Erythroblast (primary cell): ENCODE results near the gene RP2.

Experiments used
- DNase-seq, 2 experiments: peaks; one replicate each; lab custom pipeline; 2025; lab: John Stamatoyannopoulos, UW
- GATA1 ChIP-seq: IDR thresholded peaks from 2 replicates; pipeline ENCODE4 v1.6.1; 2011; ENCODE audit warnings: low read depth, mild to moderate bottlenecking, control low read depth, low read length, moderate library complexity
- POLR2A ChIP-seq: IDR thresholded peaks from 2 replicates; pipeline ENCODE4 v1.6.1; 2011; ENCODE audit warnings: mild to moderate bottlenecking, low read length

The RP2 gene

DNA sequence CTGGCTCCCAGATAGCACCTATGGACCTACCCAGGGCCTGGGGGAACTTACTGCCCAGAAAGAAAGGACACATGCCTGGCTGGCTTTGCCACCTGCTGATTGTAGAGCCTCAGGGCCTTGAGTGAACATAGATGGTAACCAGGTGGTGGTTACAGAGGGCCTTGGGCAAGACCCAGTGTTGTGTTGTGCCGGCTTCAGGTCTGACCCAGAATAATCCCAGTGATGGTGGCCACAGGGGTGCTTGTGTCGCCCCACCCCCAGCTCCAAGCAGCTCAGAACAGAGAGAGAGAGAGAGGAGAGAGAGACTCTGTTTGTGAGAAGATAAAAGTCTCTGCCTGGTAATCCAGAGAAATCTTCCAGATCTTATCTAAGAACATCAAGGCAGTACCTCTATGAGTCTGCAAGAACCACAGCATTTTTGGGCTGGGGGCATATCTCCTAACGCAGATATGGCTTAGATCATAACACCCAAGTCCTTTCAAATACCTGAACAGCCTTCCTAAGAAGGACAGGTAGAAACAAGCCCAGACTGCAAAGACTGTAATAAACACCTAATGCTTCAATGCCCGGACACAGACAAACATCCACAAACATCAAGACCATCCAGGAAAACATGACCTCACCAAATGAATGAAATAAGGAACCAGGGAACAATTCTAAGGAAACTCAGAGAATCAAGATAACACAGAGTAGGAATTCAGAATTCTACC, 16.3 kb upstream of the RP2 start:
- DNase-seq, result no peak
- no peak for TF ChIP-seq POLR2A
- TF ChIP-seq GATA1, result no peak

DNA sequence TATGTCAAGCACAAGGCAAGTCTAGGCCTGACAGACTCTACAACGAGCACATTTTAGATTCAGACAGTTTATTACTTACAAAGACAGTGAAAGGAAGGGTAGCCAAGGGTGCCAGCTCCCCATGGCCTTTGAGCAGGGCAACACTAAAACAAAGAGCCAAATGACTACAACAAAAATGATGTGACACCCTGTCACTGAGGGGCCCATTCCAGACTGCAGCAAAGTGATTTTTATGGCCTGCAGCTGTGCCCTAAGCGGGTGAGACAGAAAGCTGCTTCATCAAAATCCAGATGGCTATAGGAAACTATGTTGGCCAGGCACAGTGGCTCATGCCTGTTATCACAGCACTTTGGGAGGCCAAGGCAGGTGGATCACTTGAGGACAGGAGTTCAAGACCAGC, 13.4 kb upstream of the RP2 start:
- TF ChIP-seq GATA1 (no peak), POLR2A (no peak)
- no peak for DNase-seq

DNA sequence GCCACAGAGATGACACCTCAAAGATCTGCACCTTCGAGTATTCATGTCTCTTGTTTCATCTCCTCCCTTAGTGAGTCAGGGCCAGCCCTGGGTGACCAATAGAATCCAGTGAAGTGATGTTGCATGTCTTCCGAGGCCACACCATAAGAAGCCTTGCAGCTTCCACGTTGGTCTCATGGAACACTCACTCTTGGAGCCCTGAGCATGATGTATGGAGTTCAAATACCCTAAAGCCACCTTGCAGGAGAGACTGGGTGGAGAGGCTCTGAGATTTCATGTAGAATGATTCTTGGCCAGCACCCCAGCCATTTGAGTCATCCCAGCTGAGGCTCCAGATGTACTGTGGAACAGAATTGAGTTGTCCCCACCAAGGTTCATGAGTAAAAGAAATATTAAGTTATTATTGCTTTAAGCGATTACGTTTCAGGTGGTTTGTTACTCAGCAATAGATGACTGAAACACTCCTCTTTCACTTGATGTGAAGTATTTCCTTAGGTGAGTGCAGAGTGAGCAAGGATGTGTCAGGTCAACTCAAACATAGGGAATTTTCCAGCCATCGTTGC, 5.0 kb upstream of the RP2 start:
- TF ChIP-seq POLR2A (no peak), GATA1 (no peak)
- DNase-seq, result no peak

DNA sequence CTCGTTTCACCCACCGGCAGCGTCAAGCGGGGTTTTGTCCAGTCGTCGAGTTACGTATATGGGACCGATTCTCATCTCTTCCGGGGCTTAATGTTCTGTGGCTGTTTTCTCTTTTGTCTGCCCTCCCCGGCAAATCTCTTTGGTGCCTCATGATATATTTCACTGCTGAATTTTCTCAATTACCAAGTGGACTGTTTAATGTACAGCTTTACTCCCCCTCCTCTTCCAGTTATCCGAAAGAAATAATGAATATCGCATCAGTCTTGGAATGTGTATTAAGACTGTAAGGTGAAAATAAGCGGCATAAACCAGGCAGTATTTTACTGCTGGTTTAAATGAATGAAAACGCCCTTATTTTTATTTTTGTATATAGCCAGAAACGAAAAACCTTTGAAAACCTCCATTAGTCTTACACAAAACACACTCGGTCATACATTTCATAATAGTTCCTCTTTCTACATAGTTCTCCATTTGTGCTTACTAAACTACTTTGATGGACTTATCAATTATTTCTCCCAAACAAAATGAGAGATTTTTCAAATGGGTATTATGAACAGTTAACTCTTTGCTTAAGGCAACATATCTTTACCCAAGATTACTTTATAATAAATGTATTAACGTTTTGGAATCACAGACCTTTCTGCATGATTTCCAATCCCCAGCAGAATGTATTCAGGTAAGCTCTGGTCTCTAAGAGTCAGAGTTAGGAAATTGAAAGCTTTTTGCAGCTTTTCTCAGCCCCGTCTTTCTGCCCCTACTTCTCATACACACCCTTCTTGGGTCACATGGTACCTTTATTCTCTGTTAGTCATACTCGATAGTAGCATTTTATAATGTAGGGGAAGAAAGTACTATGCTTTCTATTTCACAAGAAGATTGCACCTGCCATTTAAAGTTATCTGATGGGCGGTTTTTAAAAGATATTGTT, 979 bp downstream of the RP2 start:
- DNase-seq, result peak; percentile 35 to 60
- TF ChIP-seq GATA1, result no peak
- TF ChIP-seq POLR2A, result no peak

DNA sequence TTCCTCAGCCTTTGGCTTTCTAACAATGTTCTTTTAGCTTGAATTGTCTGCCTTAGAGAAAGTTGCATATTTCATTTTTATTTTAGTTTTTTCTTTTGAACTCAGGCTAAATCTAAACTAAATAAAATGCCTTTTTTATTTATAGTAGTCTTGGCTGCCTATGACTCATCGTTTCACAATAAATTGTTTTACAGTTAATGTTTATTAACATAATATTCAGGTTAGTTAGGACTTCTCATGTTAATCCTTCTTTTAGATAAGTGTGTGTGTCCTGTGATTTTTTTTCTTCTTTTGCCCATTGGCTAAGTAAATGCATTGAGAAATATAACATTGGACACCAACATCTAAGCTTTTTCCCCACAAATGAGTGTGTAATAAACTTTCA, 1.6 kb downstream of the RP2 start:
- DNase-seq, result no peak
- TF ChIP-seq GATA1, result no peak
- TF ChIP-seq POLR2A, result no peak

DNA sequence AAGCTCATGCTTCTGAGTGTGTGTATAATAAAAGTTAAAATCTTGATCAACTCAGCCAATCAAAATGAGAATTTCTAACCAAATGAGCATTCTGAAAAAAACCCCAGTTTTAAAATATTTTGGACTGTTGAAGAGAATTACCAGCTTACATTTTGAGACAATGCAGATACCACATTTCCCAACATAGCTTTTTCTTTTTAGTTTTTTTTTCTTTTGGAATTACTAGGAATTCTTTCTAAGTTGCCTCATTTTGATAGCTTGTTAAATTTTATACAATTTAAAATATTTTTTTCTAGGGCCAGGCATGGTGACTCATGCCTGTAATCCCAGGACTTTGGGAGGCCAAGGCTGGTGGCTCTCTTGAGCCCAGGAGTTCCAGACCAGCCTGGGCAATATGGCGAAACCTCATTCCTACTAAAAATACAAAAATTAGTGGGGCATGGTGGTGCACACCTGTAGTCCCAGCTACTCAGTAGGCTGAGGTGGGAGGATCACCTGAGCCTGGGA, 2.2 kb downstream of the RP2 start:
- TF ChIP-seq POLR2A (no peak), GATA1 (no peak)
- DNase-seq, result no peak

DNA sequence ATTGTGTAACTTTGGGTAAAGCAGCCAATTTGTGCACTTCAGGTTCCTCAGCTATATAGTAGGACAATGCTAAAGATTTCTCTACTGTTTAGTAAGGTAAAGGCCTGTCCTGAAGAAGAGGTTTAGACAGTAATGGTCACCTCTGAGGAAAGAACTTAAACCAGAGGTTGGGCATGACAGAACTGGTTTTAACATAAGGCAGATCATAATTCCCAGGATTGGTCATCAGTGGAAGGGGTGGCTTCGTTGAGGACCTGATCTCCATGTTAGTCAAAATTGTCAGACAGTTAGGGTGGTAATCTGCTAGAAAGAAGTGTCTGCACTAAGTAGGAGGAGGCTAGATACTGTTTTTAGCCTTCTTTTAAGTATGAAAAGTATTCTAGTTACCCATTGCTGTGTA, 4.1 kb downstream of the RP2 start:
- no peak for TF ChIP-seq POLR2A
- no peak for TF ChIP-seq GATA1
- no peak for DNase-seq

DNA sequence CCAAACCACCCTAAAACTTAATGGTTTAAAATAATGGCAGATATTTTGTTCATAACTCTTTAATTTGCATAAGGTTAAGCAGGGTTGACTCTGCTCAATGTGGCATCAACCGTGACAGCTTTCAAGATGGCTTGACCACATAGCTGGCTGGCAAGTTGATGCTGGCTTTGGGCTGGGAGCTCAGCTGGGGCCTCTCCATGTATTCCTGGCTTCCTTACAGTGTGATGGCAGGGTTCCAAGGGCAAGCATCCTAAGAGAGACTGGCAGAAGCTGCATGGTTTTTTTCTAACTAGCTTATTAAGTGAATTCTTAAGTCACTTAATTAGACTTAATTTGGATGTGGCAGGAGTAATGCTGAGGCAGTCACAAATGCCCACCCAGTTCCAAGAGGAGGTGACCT, 4.5 kb downstream of the RP2 start:
- no peak for DNase-seq
- TF ChIP-seq GATA1 (no peak), POLR2A (no peak)

DNA sequence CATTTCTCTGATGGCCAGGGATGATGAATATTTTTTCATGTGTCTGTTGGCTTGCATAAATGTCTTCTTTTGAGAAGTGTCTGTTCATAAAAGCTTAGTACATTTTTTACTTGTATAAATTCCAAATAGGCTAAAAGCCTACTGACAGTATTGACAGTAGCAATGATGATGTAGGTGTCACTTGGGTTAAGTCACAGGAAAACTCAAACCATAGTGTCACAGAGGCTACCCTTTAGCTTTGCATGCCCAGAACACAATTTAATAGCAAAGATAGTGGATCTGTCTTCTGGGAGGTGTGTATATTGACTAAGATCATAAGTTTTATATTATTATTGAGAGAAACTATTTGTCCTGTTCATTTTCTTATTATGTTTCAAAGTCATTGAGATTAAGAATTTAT, 8.1 kb downstream of the RP2 start:
- no peak for DNase-seq
- no peak for TF ChIP-seq GATA1
- no peak for TF ChIP-seq POLR2A

DNA sequence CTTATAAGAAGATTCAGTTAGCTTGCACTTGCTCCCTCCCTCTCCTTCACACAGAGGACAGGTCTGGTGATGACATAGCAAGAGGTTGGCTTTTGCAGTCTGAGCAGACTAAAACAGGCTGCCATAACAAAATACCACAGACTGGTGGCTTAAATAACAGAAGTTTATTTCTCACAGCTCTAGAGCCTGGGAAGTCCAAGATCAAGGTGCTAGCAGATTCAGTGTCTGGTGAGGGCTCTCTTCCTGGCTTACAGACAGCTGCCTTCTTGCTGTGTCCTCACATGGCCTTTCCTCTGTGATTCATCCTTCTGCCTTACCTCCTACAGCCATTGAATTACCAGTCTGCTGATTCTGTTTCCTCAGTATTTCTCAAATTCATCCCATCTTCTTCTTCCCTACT, 13.1 kb downstream of the RP2 start:
- no peak for DNase-seq
- no peak for TF ChIP-seq POLR2A
- no peak for TF ChIP-seq GATA1

DNA sequence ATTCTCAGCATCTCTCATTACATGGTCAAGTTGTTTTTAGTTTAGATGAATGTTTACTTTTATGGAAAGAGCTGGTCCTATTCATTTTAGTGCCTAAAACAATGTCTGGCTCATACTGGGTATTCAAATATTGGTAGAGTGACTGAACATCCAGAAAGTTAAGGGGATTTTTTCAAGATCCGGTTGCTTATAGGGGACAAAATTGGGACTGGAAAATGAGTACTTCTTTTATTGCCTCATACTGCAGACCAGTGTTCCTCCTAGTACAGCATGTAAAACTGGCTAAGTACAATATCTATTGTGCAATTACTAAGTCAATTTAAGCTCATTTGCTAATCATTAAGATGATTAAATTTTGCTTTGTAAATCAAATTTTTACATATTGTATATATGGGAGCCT, 13.9 kb downstream of the RP2 start:
- no peak for DNase-seq
- TF ChIP-seq GATA1, result no peak
- TF ChIP-seq POLR2A, result no peak

DNA sequence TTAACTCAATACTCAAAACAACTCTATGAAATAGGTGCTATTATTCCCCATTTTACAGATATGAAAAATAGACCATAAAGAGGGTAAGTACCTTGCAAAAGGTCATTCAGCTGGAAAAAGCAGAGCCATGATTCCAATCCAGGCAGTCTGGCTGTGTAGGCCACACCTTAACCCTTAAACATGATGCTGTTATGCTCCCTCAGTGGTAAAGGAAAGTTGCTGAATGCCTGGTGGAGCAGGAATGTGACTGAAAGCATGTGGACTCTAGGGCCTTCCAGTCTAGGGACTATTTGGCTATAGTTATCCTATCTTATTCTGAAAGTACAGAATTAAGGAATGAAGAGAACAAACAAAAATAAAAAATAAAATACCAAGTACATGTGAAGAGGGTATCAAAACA, 19.6 kb downstream of the RP2 start:
- no peak for TF ChIP-seq POLR2A
- no peak for TF ChIP-seq GATA1
- DNase-seq, result no peak

DNA sequence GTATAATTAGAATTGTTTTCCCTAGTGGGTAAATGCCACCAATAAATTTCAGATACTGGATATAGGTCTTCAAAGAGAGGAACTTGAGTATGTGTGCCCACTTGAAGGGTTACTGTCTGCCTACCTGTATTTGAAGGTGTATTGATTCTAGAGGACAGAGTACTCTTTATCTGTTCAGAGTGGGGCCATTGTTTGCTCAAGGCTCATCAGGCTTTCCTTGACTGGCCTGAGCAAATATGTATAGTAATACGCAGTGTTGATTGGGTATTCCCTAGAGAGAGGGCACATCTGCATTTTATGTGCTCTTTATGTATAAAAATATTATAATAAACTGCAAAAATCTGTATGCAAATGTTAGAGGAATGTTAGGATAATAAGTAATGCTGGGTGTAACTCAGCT, 23.7 kb downstream of the RP2 start:
- no peak for TF ChIP-seq POLR2A
- no peak for TF ChIP-seq GATA1
- no peak for DNase-seq

DNA sequence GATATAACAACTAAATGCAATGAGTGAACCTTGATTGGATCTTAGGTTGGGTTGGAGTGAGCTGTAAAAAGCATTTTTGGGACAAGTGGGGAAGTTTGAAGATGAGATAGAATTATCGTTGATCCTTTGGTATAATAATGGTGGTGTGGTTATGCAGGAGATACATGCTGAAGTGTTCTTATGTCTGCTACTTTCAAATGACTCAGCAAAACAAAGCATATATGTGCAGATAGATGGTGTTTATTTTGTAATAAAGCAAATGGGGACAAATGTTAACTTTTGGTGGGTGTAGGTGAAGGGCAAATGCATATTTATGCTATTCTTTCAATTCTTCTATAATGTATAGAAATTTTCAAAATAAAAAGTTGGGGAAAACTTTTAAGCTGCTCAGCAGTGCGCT, 26.2 kb downstream of the RP2 start:
- TF ChIP-seq POLR2A (no peak), GATA1 (no peak)
- DNase-seq, result no peak

DNA sequence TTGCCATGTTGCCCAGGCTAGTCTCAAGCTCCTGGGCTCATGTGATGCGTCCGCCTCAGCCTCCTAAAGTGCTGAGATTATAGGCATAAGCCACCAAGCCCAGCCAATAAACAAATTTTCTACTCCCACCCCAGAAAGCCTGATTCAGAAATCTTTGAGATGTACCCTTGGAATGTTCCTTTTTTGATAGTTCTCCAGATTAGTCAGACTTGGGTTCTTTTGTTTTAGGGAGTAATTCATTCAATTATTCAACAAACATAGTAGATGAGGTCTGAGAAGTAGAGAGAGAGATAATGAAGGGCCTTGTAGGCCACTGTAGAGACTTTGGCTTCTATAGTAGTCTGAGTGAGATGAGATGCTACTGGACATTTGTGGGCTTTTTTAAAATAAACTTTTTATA, 27.8 kb downstream of the RP2 start:
- no peak for TF ChIP-seq POLR2A
- TF ChIP-seq GATA1, result no peak
- DNase-seq, result no peak
